H1 (cell line): ENCODE measurements around the gene ZNF575. TPM values are rescaled to one million over a fixed set of nuclear protein-coding genes. Genes with fewer than 3 reads are reported as not detected.
A peak's percentile ranks its signal among the peaks of the same experiment; 100 is the strongest.

ENCODE experiments used
- ASH2L ChIP-seq: fragments of 200-600, 300-600 bp; sonication (generic); IDR thresholded peaks from one replicate; pipeline ENCODE4 v1.7.1; 2017; ENCODE audit warnings: low read length
- CBX8 ChIP-seq: fragments of 300-800, 300-1000 bp; sonication (generic); IDR thresholded peaks from 2 replicates; pipeline ENCODE4 v1.7.1; 2016; ENCODE audit warnings: low read depth, low read length, borderline replicate concordance
- CREB1 ChIP-seq: IDR thresholded peaks from 2 replicates; pipeline ENCODE4 v1.6.1; 2012; ENCODE audit warnings: inconsistent platforms
- CTCF ChIP-seq, 3 experiments: IDR thresholded peaks; 1 replicate in 2 of 3; 2 replicates in 1 of 3; pipeline versions ENCODE4 v1.5.1 to v1.6.1; 2011; ENCODE audit warnings: low read length in 3 of 3, mild to moderate bottlenecking in 3 of 3, inconsistent platforms in 2 of 3, low read depth in 1 of 3, moderate library complexity in 1 of 3; ENCODE audit not compliant: insufficient read depth in 1 of 3; ENCODE audit errors: control extremely low read depth in 1 of 3
- EGR1 ChIP-seq: IDR thresholded peaks from 2 replicates; pipeline ENCODE4 v1.6.1; 2011; ENCODE audit warnings: low read depth, low read length, borderline replicate concordance
- GTF2F1 ChIP-seq: IDR thresholded peaks from 2 replicates; pipeline ENCODE4 v1.6.1; 2012; ENCODE audit warnings: low read depth, low read length, improper control_type of control experiment, borderline replicate concordance
- MAFK ChIP-seq: IDR thresholded peaks from 2 replicates; pipeline ENCODE4 v1.6.1; 2012; ENCODE audit warnings: low read depth, mild to moderate bottlenecking, improper control_type of control experiment, low read length
- polyA plus RNA-seq, 7 experiments: library from polyadenylated mRNA; depleted of rRNA in 3 of 7; stranded (reverse) in 5 of 7; unstranded in 2 of 7; fragments of >200 nt in 5 of 7; fragments of 200-250 nt in 2 of 7; gene quantifications; 1 replicate in 5 of 7; 2 replicates in 1 of 7; 4 replicates in 1 of 7; pipeline versions ENCODE4 v1.2.1 to v1.2.3, GENCODE V29; 2011 to 2013; ENCODE audit warnings: missing spikeins in 2 of 7, mixed read lengths in 2 of 7
- total RNA-seq: library from RNA; stranded (reverse); fragmentation: NEBNext Ultra II Directional; extraction: Animal tissue kit (Norgen Biotek cat#: 25700); gene quantifications from 2 replicates; pipeline ENCODE4 v1.2.1, GENCODE V29; 2021

The ZNF575 gene
- total and polyA plus RNA-seq, 2 of the 8 experiments (the other 6 are each of a cell fraction or from before 2014, with no cell fraction given), result 0.05 TPM; not detected in 1

- TF ChIP-seq EGR1 (no peak), CTCF (IDR thresholded peaks at IDR 0.05; ENCODE audit: control extremely low read depth in 1 of 3, insufficient read depth in 1 of 3, low read depth in 1 of 3, low read length in 3 of 3) (peak; percentile 32 to 47 (median 39)), MAFK (no peak), ASH2L (no peak), CREB1 (0 out of 2 replicates have a peak, but pooled peaks have one; percentile 53), GTF2F1 (no peak), CBX8 (no peak)
Measured at GRCh38 chr19:43560687-43561086, 27.7 kb downstream of the ZNF575 start (continued).
